ENCODE measurements around the gene KCNMB3.
"Not testable (repeated sequence)": the region's sequence is repeated elsewhere in the genome, so short reads cannot be mapped to it uniquely, and the experiment has no call there.

KCNMB3 gene, protein sequence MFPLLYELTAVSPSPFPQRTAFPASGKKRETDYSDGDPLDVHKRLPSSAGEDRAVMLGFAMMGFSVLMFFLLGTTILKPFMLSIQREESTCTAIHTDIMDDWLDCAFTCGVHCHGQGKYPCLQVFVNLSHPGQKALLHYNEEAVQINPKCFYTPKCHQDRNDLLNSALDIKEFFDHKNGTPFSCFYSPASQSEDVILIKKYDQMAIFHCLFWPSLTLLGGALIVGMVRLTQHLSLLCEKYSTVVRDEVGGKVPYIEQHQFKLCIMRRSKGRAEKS

DNA sequence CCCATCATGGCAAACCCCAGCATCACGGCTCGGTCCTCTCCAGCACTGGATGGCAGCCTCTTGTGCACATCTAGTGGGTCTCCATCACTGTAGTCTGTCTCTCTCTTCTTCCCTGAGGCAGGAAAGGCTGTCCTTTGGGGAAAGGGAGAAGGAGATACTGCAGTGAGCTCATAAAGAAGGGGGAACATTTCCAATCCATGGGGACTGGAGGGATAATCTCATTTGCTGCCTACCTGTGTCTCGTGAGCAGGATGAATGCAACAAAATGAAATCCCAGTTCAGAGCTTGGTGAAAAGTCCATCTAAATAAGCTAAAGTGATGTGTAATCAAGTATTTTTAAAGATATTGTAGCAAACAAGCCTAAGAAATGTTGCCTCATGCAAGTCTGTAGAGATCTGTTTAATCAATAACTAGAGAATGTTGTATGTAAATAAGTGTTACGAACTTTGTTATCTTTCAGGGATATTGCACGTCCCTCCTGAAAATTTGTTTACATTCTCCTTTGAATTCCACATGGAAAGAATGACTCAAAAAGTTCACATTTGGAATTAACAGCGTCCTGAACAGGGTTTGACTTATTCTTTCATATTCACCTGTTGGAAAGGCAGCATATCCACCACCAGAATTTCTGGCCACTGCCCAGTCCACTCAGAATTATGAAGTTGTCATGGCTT lies at the start of gene KCNMB3:
KCNMB3 (minus strand) TSS at position 312 of the 674 bp plus-strand sequence; CDS start at position 188, 124 bp downstream.
- DNase-seq (ENCODE audit: low spot score), result no peak

DNA sequence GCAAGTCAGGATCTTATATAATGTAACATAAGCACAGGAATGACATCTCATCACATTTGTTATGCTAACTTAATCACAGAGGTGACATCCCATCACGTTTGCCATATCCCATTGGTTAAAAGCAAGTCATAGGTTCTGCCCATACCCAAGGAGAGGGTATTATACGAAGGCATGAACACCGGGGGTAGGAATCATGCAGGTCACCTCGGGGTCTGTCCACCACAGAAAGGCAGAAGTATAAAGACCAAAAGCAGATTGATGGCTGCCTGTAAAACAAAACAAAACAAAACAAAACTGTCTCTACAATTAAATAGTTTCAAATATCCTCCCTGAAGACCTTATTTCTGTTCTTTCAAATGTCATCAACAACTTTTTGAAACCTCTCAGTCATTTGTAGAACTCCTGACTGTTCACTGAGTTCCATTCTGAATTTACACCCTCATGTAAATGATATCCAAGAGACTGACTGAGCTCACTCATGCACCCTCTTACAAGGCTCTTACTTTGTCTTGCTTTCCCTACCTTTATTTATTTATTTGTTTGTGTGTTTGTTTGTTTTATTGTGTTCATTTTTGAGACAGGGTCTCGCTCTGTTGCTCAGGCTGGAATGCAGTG lies 49.2 kb upstream of the KCNMB3 start:
- DNase-seq (ENCODE audit: low spot score), result no peak

DNA sequence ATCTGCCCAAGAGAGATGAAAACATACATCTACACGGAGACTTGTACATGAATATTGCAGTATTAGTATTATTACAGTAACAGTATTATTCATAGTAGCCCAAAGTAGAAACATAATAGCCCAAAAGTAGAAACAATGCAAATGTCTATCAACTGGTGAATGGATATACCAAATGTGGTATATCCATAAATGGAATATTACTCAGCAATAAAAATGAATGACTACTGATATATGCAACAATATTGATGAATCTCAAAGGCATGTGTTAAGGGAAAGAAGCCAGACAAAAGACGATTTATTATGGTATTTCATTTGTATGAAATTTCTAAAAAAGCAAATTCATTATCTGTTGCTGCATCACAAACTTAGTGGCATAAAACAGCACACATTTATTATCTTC lies 48.4 kb upstream of the KCNMB3 start:
- DNase-seq (ENCODE audit: low spot score), result no peak

DNA sequence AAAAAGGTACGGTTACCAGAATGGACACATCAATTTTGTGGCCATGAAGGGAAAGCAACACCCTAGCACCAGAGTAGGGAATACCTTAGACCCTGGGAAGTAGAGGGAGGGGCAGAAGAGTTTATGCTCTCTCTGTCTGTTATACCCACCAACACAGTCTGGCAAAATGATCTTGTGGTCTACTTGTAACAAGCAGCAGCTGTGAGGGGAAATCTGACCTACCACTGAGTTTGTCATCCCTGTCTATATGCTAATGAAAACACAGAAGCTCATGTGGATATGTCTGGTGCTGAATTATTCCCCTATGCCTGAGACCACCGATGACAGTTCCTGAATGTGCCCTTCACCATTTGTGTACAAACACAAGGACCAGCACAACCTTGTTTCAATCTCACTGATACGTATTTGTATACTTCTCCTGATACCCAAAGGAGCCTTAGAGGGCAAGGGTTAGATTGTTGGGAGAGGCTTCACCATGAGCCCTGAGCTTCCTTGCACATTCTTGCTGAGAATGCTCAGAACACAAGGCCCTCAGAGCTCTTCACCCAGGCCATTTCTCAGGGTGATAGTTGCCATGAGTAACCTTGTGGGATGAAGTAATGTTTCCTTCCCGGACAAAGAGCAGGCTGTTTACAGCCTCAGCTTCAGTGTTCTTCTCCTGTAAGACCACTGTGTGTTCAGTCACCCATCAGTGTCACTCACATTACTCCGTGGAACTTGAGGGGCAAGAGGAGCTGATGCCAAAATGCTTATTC lies 47.2 kb upstream of the KCNMB3 start:
- DNase-seq (ENCODE audit: low spot score), result no peak

DNA sequence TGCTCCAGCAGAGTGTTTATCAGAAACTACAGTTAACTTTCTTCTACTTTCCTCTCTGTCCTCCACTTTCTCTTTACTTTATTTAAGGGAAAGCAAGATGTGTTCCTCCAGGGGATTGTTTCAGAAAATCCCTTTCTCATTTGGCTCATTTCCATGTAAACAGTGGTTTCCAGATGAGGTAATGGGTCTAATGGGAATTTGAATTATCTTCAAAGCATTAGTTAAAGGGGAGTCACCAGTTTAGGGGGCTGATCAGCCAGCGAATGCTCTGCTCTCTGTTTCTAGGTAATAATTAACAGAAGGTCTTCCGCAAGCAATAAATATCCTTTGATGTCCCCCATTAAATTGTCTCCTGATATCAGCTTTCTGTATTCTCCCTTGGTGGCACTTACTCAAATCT lies 41.5 kb upstream of the KCNMB3 start:
- no peak for DNase-seq (ENCODE audit: low spot score)

DNA sequence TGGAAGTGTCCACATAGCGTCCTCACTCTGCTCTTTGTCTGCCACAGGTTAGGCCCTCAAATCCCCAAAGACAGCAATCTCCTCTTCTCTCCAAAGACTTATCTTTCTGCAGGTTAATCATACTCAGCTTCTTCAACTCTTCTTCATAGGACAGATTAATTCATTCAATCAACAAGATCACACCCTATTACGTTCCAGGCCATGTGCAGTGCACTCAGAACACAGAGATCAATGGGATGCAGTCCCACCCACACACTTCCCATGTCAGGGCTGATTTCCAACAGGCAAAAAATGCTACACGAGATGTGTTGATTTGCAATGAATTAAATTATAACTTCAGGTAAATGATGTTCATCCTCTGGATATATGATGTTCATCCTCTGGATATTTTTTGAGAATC lies 38.4 kb upstream of the KCNMB3 start:
- DNase-seq (ENCODE audit: low spot score), result no peak

DNA sequence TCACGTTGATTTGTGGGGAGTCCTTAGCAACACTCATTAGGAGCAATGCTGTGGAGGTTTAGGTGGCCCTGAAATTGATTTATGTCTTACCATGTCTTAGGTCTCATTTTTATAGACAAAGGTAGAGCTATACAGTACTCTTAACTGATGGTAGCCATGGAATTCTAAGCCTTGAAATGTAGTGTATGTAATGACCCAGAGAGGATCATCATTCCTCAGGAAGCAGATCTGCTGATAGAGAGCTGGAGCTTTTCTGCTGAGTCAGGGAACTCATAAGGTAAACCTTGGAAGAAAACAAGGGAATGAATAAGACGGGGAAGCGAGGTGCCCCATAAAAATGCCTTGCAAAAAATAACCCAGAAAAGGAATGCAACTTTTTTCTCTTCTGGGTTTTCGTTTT lies 37.9 kb upstream of the KCNMB3 start:
- DNase-seq (ENCODE audit: low spot score), result no peak

DNA sequence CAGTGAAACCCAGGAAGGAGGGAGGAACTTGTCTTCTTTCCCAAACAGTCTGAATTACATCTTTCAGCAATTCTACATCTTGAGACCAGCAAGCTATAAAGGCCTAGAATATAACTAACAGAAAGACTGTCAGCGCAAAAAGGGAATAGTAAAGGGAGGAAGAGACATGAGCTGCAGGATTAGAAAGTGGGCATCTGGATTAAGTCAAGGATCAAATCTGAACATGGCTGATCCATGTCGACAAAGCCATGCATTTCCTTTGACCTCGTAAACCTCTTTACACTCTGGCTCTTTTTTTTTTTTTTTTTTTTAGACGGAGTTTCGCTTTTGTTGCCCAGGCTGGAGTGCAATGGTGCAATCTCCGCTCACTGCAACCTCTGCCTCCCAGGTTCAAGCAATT lies 35.4 kb upstream of the KCNMB3 start:
- no peak for DNase-seq (ENCODE audit: low spot score)

DNA sequence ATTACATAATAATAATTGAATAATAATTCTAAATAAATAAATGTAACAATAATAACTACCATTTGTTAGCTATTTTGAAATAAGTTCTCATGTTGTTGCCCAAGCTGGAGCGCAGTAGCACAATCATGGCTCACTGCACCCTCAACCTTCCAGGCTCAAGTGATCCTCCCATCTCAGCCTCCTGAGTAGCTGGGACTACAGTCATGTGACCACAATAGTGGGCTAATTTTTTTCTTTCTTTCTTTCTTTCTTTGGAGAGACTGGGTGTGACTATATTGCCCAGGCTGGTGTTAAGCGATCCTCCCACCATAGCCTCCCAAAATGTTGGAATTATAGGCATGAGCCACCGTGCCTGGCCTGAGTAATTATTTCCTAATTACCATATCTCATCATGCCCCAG lies 30.9 kb upstream of the KCNMB3 start:
- no peak for DNase-seq (ENCODE audit: low spot score)

DNA sequence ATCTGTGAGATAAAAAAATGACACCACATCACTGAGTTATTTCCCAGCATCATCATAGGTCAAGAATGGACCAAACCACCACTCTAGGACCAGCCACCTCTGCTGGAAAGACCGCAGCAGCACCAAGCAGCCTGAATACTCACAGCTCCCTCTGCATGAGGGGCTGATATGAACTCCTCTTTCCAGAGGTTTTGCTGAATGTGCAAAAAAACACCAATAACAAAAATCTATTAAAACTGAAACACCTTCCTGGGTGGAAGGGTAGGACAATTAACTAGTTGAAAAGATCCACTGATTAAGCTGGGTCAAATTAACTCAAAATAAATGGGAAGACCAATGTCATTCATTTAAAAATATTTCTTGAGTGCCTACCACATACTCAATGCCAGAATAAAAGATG lies 28.9 kb upstream of the KCNMB3 start:
- DNase-seq (ENCODE audit: low spot score), result no peak

DNA sequence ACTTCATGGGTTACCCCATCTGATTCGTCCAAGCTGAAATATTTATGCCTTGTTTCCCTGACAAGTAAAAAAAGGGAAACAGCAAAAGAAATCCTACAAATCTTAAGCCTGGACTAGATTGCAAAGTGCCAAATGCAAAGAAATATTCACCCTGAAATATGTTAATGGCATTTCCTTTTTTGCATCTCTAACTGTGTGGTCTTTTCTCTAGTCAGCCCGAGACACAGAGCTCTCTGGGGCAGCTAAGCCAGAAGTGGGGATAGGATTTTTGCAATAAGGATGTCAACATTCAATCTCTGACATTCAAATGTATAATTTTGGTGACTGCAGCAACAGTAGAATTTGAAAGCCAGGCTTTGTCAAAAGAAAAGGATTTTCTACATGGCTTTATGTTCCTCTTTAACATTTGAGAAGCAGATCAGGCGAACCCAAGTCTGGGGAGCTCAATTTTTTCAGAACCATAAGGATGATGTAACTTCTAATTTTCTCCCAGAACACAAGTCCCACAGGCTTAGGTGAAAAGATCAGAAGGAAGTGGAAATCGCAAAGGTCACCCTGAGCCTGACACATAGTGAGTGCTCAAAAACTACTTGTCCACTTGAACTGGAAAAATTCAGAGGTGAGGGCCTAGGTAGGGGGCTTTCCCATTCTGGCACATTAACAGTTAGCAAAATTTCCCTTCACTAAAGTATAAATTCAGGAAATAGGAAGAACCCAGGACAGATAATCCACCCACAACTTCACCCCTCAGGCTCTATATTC lies 28.2 kb upstream of the KCNMB3 start:
- no peak for DNase-seq (ENCODE audit: low spot score)

DNA sequence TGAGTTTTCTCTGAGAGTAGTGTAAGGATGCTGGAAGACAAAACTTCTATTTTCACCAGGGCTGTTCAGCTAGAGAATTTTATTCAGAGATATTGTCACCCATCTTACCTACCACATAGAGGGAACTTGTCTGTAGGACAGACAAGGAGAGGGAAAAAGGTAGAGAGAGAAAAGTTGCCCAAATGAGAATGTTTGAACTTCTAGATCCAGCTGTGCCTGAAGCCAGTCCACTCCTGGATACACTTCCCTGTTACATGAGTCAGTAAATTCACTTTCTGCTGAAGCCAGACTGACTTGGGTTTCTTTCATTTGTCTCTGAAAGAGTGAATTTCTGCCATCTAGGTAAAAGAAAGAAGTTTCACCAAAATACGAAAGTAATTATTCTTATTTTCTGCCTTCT lies 27.2 kb upstream of the KCNMB3 start:
- DNase-seq (ENCODE audit: low spot score), result no peak

DNA sequence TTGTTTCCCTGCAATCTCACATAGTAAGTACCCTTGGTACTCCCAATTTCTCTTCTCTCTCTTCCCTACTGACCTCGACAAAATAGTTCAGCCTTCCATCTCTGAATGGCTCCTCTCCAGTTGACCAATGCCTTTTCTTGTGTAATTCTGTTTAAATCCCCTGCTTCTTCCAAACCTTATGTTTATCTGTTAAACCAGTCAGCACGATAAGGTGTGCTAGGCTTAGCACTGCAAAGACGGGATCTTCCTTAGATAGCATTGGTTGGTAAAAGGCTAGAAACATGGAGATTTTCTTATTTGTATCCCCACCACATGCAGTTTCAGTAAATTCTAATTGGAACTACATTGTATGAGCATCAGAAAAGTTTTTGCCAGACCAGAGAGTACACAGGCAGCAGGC lies 25.8 kb upstream of the KCNMB3 start:
- DNase-seq (ENCODE audit: low spot score), result no peak

DNA sequence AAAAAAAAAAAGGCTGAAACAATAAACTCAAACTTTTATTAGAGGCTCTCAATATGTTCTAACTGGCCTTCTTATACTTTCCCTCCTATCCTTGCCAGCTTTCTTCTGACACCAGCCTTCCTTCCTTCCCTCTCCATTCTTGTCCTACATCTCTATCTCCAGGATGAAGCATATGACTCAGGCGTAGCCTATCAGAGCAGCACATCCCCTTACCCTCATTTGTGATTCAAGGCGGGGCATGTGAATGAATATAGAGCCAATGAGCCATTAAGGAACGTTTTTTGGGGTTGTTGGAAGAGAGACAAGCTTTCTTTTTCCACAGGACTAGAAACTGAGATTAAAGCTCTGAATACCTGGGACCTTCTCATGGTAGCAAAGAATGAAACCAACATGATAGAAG lies 25.1 kb upstream of the KCNMB3 start:
- no peak for DNase-seq (ENCODE audit: low spot score)

DNA sequence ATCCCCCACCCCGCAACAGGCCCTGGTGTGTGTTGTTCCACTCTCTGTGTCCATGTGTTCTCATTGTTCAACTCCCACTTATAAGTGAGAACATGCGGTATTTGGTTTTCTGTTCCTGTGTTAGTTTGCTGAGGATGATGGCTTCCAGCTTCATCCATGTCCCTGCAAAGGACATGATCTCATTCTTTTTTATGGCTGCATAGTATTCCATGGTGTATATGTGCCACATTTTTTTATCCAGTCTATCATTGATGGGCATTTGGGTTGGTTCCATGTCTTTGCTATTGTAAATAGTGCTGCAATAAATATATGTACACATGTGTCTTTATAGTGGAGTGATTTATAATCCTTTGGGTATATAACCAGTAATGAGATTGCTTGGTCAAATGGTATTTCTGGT lies 23.5 kb upstream of the KCNMB3 start:
- DNase-seq (ENCODE audit: low spot score), result not testable (repeated sequence)

DNA sequence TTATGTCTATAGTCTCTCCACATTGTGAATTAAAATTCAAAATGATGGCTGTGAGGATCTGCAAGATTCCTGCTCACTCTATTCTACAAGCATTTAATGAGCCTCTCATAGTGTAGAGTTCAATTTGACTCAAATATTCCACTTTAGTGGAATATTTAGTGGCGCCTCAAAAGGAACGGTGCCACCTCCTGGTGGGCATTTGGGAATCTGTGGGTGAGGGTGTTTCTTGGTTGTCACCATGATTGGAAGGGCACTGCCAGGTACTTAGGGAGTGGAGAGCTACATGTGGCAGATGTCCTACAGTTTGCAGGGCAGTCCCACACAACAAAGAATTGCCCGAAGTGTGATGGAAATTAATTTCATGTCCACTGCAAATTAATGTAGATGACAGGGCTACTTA lies 21.5 kb upstream of the KCNMB3 start:
- DNase-seq (ENCODE audit: low spot score), result no peak

DNA sequence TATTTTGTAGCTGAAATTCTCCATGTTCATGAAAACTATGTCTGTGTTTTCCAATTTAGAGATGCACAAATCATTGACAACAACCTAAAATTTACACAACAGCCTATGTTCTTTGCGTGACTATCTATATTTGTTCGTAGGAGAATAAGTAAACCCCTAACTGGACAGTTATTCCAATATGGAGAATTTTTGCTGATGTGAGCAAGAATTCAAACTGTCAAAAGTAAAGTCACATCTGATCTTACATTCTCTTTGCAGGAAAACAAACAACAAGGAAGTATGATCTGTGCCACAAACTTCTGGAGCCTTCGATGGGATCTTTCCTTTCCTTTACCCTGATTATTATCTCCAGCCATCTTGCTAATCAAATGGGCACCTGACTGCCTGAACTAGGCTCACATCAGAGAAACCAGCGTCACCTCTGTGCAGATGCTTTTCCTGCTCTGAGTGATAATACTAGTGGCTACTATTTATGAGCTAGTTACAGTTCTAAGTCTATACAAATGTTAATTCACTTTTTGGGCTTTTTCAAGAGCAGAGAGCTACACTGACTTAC lies 18.3 kb upstream of the KCNMB3 start:
- DNase-seq (ENCODE audit: low spot score), result no peak

DNA sequence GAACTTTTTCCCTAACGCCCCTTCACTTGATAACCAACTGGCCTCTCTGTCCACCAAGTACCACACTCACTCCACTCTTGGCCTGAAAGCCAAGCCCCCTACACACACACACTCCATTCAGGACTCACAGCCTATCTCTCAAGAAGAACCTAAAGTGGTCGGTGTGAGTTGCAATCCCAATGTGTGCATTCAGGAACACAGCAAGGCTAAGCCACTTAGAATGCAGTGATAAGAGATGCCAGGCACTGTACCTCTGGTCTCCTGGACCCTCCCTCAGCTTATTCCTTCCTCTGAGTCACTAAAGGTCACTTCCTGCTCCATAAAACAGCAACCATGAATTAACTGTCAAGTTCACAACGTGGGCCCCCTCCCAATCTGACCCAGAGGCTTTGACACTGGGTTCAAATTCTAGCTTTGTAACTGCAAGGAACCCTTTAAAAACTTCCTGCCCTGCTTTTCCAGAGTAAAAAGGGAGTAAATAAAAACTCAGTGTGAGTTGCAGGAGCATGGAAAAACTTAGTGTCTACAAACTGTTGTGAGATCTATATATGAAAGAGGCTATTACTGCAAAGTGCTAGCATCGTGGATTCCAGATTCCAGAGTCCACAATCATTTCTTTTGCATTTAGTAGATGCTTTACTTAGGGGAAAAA lies 17.6 kb upstream of the KCNMB3 start:
- no peak for DNase-seq (ENCODE audit: low spot score)

DNA sequence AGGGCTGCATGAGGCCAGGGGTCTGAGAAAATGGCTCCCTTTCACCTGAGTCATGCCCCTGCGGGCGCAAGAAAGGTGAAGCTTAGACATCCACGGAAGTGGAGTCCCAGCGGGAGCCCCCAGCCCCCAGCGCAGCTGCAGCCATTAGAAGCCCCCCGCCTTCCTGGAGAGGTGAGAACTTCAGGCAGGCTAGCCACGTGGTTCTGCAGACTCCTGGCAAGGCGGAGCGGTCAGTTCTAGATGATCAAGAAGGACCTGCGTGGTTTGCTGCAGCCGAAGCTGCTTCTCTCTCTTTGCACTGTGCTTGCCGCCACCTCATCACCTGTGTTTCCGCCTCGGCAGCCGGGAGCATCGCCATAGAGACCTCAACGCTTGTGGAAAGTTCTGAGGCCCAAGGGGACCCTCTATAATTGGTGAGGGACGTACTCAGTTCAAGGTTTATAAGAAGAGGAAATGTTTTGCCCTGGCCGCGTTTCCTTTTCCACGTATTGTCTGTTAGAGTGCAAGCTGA lies 15.8 kb upstream of the KCNMB3 start:
- no peak for DNase-seq (ENCODE audit: low spot score)

DNA sequence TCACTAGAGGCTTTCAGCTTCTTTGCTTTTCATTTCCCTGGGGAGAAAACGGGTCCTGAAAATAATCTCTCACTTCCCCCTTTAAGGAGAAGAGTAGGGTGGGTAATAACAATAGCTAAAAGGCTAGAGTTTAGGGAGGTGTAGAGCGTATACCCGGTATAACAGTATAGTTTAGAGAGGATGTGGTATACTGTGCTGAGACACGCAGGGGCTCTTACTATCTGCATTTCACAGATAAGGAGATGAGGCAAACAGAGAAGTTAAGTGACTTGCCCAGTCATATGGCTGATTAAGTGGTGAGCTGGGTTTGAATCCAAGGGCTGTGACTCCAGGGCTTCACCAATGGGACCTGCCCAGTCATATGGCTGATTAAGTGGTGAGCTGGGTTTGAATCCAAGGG lies 15.0 kb upstream of the KCNMB3 start:
- no peak for DNase-seq (ENCODE audit: low spot score)

DNA sequence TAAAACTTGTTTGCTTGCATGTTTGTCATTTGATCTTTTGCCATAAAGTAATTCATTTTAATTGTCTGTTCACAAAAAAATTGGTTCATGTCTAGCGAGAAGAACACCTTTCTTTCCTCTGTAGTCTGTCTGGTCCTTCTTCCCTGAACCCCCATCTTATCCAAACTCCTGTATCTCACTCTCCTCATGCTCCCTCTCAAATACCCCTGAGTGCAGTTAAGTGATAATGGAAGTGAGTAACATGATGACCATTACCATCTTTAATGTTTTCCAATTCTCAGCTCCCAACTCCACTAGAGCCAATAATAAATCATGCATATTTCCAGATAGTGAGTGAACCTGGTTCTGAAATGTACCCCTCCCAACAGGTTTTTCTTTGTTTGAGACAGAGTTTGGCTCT lies 14.2 kb upstream of the KCNMB3 start:
- DNase-seq (ENCODE audit: low spot score), result no peak

Measured in AG08395 (cell line).